Cerebellar nuclear complex (tissue), 1 donor: ENCODE measurements around the gene SEC11A.
"Not testable (repeated sequence)": the region's sequence is repeated elsewhere in the genome, so short reads cannot be mapped to it uniquely, and the experiment has no call there.

ENCODE experiments used
- DNase-seq, 2 experiments: peaks; one replicate each; lab custom pipeline; 2025; lab: John Stamatoyannopoulos, UW

The SEC11A gene

DNA sequence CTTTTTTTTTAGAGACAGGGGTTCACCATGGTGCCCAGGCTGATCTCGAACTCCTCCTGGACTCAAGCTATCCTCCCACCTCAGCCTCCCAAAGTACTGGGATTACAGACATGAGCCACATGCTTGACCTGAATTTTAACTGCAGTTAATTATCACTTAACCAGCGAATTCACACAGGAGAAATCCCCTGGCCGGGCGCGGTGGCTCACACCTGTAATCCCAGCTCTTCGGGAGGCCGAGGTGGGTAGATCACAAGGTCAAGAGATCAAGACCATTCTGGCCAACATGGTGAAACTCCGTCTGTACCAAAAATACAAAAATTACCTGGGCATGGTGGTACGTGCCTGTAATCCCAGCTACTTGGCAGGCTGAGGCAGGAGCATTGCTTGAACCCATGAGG, 74.1 kb downstream of the SEC11A start:
- not testable (repeated sequence) for DNase-seq

- no peak for DNase-seq
Observed at GRCh38 chr15:84638103-84638502, 77.8 kb downstream of the SEC11A start.

DNA sequence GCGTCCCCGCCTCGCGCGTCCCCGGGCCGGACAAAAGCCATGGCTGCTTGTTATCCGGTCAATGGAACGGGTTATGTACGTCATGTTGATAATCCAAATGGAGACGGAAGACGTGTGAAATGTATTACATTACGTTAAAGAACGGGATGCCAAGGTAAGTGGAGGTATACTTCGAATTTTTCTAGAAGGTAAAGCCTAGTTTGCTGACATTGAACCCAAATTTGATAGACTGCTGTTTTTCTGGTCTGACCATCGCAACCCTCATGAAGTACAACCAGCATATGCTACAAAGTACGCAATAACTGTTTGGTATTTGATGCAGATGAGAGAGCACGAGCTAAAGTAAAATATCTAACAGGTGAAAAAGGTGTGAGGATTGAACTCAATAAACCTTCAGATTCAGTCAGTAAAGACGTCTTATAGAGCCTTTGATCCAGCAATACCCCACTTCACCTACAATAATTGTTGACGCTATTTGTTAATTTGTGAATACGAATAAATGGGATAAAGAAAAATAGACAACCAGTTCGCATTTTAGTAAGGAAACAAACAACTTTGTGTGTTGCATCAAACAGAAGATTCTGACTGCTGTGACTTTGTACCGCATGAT, 81.6 kb downstream of the SEC11A start:
- DNase-seq: no peak

DNA sequence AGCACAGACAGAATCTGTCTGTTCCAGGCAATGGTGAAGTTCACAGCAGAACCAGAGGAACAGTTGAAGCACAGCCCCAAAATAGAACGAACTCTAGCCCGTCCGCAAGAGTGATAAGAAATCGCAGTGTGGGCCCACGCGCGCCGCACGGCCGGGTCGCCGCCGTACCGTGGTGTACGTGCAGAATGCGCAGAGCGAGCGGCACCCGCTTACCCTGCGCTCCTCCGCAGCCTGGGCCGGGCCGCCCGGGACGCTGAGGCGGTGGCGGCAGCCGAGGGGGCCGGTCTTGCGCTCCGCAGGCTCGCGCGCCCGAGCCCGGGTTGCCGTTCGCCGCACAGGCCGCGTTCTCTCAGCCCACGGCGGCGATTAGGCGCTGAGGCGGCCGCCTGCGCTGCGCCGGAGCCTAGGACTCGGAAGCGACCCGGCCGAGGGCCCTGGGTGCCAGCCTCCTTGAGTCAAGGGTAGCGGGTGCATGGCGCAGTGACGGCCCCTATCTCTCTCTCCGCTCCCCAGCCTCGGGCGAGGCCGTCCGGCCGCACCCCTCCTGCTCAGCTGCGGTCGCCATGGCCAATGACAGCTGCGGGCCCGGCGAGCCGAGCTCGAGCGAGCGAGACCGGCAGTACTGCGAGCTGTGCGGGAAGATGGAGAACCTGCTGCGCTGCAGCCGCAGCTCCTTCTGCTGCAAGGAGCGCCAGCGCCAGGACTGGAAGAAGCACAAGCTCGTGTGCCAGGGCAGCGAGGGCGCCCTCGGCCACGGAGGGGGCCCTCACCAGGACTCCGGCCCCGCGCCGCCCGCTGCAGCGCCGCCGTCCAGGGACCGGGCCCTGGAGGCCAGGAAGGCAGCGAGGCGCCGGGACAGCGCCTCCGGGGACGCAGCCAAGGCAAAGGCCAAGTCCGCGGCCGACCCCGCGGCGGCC, 82.4 kb downstream of the SEC11A start:
- peak in 1 of 2 experiments; percentile 28 for DNase-seq

GRCh38 chr15:84631706-84632272, 84.2 kb downstream of the SEC11A start:
- no peak for DNase-seq

GRCh38 chr15:84629033-84629432, 86.9 kb downstream of the SEC11A start:
- no peak for DNase-seq

DNA sequence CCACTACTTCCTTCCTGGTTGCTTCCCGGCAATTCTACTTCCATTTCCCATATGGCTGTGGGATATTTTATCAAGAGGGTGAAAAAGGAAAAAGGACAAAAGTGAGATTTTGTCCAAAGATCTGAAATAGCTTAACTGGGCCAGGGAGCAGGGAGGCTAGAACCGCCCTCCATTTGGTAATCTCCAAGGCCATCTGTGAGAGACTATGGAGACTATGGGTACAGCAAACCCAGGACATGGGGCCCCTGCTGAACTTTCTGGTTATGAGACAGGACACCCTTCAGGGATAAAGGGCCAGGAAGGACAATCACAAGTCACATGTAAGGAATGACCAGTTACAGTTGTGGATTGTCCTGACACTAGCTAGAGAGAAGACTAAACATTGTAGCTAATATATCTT, 90.8 kb downstream of the SEC11A start:
- no peak for DNase-seq

GRCh38 chr15:84624359-84624758, 91.6 kb downstream of the SEC11A start:
- no peak for DNase-seq

GRCh38 chr15:84621358-84621979, 94.5 kb downstream of the SEC11A start:
- DNase-seq: no peak

GRCh38 chr15:84620626-84621025, 95.3 kb downstream of the SEC11A start:
- DNase-seq: no peak
